Measurements from ENCODE around the gene MICU1. TPM values are rescaled to one million over a fixed set of nuclear protein-coding genes. Genes with fewer than 3 reads are reported as not detected.
A peak's percentile ranks its signal among the peaks of the same experiment; 100 is the strongest.

MICU1 gene
- total RNA-seq, 1 experiment from 2014 or later: 25.5 TPM

- POLR2A ChIA-PET: interaction anchor here (1.2 to 1.6 kb wide), 2 partner anchors 11 to 18 kb away, joined by 3 to 6 read pairs; no protein-coding TSS in a partner anchor
- Mint-ChIP-seq H3K27ac (ENCODE audit: low read depth, unreplicated experiment) (no peak overlapping the region), H3K36me3 (ENCODE audit: insufficient read depth, unreplicated experiment) (no peaks in the 10 kb centered on the region), H3K4me3 (ENCODE audit: unreplicated experiment) (no peak overlapping the region), H3K4me1 (ENCODE audit: insufficient read depth, unreplicated experiment) (no peaks in the 10 kb centered on the region), H3K27me3 (ENCODE audit: insufficient read depth, unreplicated experiment) (no peaks in the 10 kb centered on the region), H3K9me3 (ENCODE audit: unreplicated experiment) (no peaks in the 10 kb centered on the region)
- no TSS peak for BruUV-seq (replicated peaks)
- CTCF ChIA-PET: interaction anchor here (0.7 to 1.1 kb wide), 2 partner anchors 30 to 42 kb away, joined by 3 read pairs; no protein-coding TSS in a partner anchor
- intact Hi-C loops (cut with micrococcal nuclease): no loop called here
- no peak for DNase-seq (ENCODE audit: unreplicated experiment)
- no peak for TF ChIP-seq CTCF (IDR thresholded peaks at IDR 0.05; ENCODE audit: unreplicated experiment)
These were observed 16.4 kb upstream of the MICU1 start for GRCh38 chr10:72642318-72642717.

- Mint-ChIP-seq H3K9me3 (ENCODE audit: unreplicated experiment) (no peaks in the 10 kb centered on the region), H3K4me3 (ENCODE audit: unreplicated experiment) (no peak overlapping the region), H3K27ac (ENCODE audit: low read depth, unreplicated experiment) (no peak overlapping the region), H3K36me3 (ENCODE audit: insufficient read depth, unreplicated experiment) (no peaks in the 10 kb centered on the region), H3K4me1 (ENCODE audit: insufficient read depth, unreplicated experiment) (no peaks in the 10 kb centered on the region), H3K27me3 (ENCODE audit: insufficient read depth, unreplicated experiment) (no peaks in the 10 kb centered on the region)
- CTCF ChIA-PET: no interaction called here
- no peak for TF ChIP-seq CTCF (IDR thresholded peaks at IDR 0.05; ENCODE audit: unreplicated experiment)
- no peak for DNase-seq (ENCODE audit: unreplicated experiment)
- POLR2A ChIA-PET: interaction anchor here (0.7 kb wide), 1 partner anchor 138 kb away, joined by 4 read pairs; no protein-coding TSS in a partner anchor
- intact Hi-C loops (cut with micrococcal nuclease): no loop called here
- BruUV-seq (replicated peaks): no TSS peak
These were observed 13.6 kb upstream of the MICU1 start for GRCh38 chr10:72639441-72639873.

- intact Hi-C loops (cut with micrococcal nuclease): no loop called here
- no peak overlapping the region for H3K4me3 Mint-ChIP-seq (ENCODE audit: unreplicated experiment)
- no peaks in the 10 kb centered on the region for H3K4me1 Mint-ChIP-seq (ENCODE audit: insufficient read depth, unreplicated experiment)
- H3K27ac Mint-ChIP-seq (ENCODE audit: low read depth, unreplicated experiment): no peak overlapping the region
- BruUV-seq (replicated peaks): no TSS peak
- no peaks in the 10 kb centered on the region for H3K27me3 Mint-ChIP-seq (ENCODE audit: insufficient read depth, unreplicated experiment)
- H3K36me3 Mint-ChIP-seq (ENCODE audit: insufficient read depth, unreplicated experiment): no peaks in the 10 kb centered on the region
- no peaks in the 10 kb centered on the region for H3K9me3 Mint-ChIP-seq (ENCODE audit: unreplicated experiment)
- TF ChIP-seq CTCF (IDR thresholded peaks at IDR 0.05; ENCODE audit: unreplicated experiment): no peak
- DNase-seq (ENCODE audit: unreplicated experiment): no peak
- CTCF ChIA-PET: no interaction called here
- POLR2A ChIA-PET: interaction anchor here (0.7 kb wide), 1 partner anchor 137 kb away, joined by 4 read pairs; no protein-coding TSS in a partner anchor
These were observed 12.9 kb upstream of the MICU1 start for GRCh38 chr10:72638586-72639440.

- no peak for TF ChIP-seq CTCF (IDR thresholded peaks at IDR 0.05; ENCODE audit: unreplicated experiment)
- no peak overlapping the region for H3K4me3 Mint-ChIP-seq (ENCODE audit: unreplicated experiment)
- H3K9me3 Mint-ChIP-seq (ENCODE audit: unreplicated experiment): no peaks in the 10 kb centered on the region
- intact Hi-C loops (cut with micrococcal nuclease): no loop called here
- DNase-seq (ENCODE audit: unreplicated experiment): peak; percentile 18
- ChIA-PET CTCF (no interaction called here), POLR2A (interaction anchor here (1.0 kb wide), 1 partner anchor 13 kb away, joined by 3 read pairs; no protein-coding TSS in a partner anchor)
- no peaks in the 10 kb centered on the region for H3K36me3 Mint-ChIP-seq (ENCODE audit: insufficient read depth, unreplicated experiment)
- no TSS peak for BruUV-seq (replicated peaks)
- H3K27me3 Mint-ChIP-seq (ENCODE audit: insufficient read depth, unreplicated experiment): no peaks in the 10 kb centered on the region
- no peaks in the 10 kb centered on the region for H3K4me1 Mint-ChIP-seq (ENCODE audit: insufficient read depth, unreplicated experiment)
- no peak overlapping the region for H3K27ac Mint-ChIP-seq (ENCODE audit: low read depth, unreplicated experiment)
These were observed 11.5 kb upstream of the MICU1 start for GRCh38 chr10:72637398-72637857.

Data from MCF 10A (cell line).